ENCODE measurements around the gene NTF4.
"Not testable (repeated sequence)": the region's sequence is repeated elsewhere in the genome, so short reads cannot be mapped to it uniquely, and the experiment has no call there.

GRCh38 chr19:49018388-49019241 lies 46.0 kb downstream of the NTF4 start:
- not testable (repeated sequence) for TF ChIP-seq POLR2AphosphoS5 (IDR thresholded peaks at IDR 0.05; ENCODE audit: borderline replicate concordance, low read depth, low read length); EZH2 (IDR thresholded peaks at IDR 0.05)
